HG03135 (cell line): Measurements from ENCODE around the gene C6orf136.

Experiments
- ATAC-seq: cut with Tn5 transposase; IDR thresholded peaks from one replicate; pipeline ENCODE4 v1.9.1; 2021; ENCODE audit warnings: mild to moderate bottlenecking, moderate library complexity; ENCODE audit not compliant: unreplicated experiment

The C6orf136 gene, protein sequence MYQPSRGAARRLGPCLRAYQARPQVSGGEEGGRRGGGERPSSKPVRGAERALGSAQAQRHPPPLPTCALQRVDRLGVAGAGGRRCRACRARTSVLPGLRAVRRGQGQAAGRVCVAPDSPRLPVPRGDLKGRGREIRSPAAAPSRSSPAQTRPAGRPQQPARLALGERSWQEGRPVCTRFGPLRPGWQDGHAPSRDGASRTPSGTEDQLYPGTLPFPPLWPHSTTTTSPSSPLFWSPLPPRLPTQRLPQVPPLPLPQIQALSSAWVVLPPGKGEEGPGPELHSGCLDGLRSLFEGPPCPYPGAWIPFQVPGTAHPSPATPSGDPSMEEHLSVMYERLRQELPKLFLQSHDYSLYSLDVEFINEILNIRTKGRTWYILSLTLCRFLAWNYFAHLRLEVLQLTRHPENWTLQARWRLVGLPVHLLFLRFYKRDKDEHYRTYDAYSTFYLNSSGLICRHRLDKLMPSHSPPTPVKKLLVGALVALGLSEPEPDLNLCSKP

DNA sequence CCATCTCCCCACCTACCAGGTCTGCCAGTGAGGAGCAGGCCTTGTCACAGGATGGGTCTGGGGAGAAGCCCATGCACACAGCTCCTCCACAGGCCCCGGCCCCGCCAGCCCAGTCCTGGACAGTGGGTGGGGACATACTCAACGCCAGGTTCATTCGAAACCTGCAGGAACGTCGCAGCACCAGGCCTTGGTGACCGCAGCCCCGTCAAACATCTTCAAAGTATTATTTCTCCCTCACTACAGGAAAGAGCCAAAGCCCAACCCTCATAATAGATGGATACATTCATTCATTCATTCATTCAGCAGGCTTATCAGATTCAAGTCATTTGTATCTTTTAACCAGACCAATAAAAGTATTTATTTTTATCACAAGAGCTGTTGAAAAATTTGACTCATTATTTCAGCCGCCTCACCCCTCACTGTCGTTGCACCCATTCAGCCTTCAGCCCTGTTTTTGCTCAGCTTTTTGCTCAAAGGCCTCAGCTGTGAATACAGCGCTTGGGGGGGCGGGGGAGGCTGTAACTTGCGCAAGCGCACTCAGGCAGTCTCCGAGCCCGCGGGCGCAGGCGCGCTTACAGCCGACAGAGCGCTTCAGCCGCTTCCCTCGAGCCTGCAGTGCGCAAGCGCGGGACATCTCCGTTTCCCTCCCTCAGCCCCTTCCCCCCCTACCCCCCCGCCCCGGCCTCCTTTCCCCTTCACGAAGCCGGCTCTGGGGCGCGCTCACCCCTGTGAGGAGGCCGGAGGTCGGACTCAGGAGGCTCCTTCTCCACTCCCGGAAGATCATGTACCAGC lies at the start of gene C6orf136:
C6orf136 (plus strand) TSS at position 684 of the 792 bp plus-strand sequence; CDS start at position 783, 99 bp downstream.
- peak; percentile 40 for ATAC-seq

GRCh38 chr6:30597315-30598144 lies 49.4 kb upstream of the C6orf136 start:
- ATAC-seq: peak; percentile 61

DNA sequence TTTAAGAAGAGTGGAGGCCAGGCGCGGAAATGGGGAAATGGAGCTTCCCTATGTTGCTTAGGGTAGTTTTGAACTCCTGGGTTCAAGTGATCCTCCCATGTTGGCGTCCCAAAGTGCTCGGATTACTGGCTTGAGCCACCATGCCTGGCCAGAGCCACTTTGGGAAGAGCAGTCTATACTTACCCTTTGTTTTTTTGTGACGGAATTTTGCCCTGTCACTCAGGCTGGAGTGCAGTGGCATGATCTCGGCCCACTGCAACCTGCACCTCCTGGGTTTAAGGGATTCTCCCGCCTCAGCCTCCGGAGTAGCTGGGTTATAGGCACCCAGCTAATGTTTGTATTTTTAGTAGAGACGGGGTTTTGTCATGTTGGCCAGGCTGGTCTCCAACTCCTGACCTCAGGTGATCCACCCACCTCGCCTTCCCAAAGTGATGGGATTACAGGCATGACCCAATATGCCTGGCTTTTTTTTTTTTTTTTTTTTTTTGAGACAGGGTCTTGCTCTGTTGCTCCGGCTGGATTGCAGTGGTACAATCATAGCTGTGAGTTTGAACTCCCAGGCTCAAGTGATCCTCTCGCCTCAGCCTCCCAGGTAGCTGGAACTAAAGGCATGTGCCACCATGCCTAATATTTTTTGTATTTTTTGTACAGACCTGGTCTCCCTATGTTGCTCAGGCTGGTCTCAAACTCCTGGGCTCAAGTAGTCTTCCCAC lies 47.9 kb upstream of the C6orf136 start:
- ATAC-seq: no peak

DNA sequence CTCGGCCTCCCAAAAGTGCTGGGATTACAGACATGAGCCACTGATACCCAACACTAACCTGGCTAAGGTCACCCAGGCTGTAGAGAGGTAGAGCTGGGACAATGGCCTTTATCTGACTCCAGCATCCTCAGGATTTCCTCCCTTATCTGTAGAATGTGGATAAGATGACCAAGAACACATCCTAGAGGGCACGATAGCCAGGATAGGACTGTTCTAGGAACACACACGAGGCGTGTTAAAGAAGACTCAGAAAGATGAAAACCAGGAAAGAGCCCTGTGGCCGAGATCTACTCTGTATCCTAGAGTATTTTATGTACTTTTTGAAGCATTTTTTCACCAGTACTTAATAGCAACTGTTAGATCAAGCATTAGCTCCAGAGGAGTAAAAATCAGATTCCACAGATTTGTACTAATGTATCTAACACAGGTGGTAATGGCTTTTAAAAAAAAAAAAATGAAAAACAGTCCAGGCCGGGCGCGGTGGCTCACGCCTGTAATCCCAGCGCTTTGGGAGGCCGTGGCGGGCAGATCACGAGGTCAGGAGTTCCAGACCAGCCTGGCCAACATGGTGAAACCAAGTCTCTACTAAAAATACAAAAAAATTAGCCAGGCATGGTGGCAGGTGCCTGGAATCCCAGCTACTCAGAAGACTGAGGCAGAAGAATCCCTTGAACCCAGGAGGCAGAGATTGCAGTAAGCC lies 47.2 kb upstream of the C6orf136 start:
- ATAC-seq: no peak

DNA sequence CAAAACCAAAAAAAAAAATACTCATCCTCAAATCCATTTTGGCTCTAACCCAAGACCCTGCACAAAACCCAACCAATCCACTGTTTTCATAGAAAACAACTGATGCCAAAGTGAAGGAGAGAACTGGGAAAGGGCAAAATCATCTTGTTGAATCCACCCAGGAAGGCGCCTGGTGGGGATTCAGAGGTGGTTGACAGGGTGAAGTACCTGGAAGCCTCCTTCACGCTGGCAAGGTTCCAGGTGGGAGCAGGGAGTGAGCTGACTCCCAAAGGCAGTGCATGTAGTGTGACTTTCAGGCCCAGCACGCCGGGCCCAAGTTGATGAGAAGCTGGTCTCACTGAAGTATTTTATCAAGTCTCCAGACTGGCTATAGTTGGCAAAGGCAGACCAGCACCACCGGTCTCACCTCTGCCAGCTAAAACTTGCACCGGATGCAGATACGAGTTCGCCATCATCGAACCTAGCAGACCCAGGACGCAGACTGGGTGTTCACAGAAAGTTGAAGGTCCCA lies 46.4 kb upstream of the C6orf136 start:
- no peak for ATAC-seq

GRCh38 chr6:30601436-30601814 lies 45.5 kb upstream of the C6orf136 start:
- no peak for ATAC-seq

- no peak for ATAC-seq
Observed at GRCh38 chr6:30601815-30602641, 44.9 kb upstream of the C6orf136 start.

GRCh38 chr6:30603961-30604360 lies 43.0 kb upstream of the C6orf136 start:
- no peak for ATAC-seq

DNA sequence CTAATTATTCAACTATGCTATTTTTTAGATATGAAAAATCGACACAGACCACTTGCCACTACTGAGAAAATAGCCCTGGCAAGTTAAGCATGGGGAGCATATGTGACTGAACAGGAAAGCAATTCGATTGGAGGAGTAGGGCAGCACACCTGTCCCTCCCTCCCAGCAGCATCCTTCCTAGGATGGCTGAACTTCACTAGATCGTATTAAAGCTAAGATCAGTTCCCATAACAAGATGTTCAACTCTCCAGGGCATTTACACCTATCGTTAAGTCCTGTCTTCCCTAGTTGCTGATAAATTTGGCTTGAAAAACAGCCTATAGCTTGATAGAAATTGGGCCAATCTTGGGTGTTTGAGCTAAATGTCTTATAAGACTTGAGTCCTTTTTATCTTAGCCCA lies 36.9 kb upstream of the C6orf136 start:
- ATAC-seq: no peak

GRCh38 chr6:30611150-30611855 lies 35.6 kb upstream of the C6orf136 start:
- no peak for ATAC-seq

DNA sequence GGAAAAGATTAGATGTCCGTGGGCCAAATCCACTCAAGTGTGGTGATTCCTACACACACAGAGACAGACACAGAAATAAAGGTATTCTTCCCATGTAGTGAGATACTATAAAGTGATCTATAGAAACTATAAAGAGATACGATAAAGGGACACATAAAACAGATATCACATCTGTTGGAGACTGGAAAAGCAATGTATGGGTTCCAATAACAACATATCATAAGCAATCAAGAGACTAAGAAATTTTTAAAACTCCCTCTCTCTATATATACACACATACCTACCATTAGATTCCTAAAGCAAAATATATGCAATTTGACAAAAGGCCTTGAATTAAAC lies 35.1 kb upstream of the C6orf136 start:
- no peak for ATAC-seq

DNA sequence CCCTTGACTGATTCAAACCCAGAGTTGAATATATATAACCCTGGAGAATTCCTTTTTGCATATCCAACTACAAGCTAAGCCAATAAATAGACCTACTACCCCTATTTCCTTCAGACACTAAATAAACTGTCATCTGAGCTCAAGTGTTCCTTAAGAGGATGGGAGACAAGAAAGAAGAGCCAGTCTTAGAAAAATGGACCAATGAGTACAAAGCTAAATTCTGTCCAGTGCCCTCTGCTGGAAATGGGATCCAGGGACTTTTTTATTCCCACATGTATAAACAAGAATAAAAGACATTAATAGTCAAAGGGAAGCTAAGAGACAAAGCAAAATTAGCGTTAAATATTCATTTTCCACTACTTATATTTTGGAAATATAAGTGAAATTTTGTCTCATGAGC lies 34.7 kb upstream of the C6orf136 start:
- no peak for ATAC-seq

GRCh38 chr6:30612687-30613248 lies 34.2 kb upstream of the C6orf136 start:
- ATAC-seq: no peak

GRCh38 chr6:30613251-30614043 lies 33.5 kb upstream of the C6orf136 start:
- no peak for ATAC-seq

- ATAC-seq: no peak
Observed at GRCh38 chr6:30614044-30614842, 32.7 kb upstream of the C6orf136 start.

DNA sequence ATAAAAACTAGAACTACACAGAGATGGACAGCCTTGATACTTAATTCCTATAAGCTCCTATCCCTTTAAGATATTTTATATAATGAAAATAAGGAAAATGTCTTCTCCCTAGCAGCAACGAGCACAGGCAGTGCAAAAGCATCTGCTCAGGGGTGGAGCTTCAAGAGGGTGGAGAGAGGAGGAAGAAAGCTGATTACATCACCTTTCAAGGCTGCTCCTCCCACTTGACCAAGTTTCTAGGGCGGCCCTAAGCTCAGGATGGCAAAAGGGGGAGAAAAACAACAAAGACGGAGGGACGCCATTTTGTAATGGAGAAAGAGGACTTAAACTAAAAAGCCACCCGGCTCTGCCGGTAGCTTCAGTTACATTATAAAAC lies 32.1 kb upstream of the C6orf136 start:
- peak; percentile 37 for ATAC-seq
